Measurements from ENCODE around the gene SLC12A8.

DNA sequence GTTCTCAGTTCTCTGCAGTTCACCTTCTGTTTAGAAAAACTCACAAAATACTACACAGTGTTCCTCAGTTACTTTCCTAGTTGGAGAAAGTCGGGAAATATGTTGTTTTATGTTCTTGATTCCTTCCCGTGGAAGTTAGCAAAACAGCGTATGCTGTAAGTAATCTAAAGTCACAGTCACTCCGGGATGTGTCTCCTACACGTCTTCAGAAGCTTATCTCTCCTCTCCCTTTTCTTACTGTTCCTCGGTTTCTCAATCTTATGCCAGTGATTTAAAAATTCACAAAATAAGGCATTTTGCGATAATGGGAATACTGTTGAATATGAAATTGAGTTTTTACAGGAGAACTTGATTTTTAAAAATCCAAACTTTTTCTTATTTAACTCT is 158.5 kb downstream of the SLC12A8 start:
- TF ChIP-seq, protein P1, sequence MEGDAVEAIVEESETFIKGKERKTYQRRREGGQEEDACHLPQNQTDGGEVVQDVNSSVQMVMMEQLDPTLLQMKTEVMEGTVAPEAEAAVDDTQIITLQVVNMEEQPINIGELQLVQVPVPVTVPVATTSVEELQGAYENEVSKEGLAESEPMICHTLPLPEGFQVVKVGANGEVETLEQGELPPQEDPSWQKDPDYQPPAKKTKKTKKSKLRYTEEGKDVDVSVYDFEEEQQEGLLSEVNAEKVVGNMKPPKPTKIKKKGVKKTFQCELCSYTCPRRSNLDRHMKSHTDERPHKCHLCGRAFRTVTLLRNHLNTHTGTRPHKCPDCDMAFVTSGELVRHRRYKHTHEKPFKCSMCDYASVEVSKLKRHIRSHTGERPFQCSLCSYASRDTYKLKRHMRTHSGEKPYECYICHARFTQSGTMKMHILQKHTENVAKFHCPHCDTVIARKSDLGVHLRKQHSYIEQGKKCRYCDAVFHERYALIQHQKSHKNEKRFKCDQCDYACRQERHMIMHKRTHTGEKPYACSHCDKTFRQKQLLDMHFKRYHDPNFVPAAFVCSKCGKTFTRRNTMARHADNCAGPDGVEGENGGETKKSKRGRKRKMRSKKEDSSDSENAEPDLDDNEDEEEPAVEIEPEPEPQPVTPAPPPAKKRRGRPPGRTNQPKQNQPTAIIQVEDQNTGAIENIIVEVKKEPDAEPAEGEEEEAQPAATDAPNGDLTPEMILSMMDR (IDR thresholded peaks at IDR 0.05 in 4 of 5, conservative IDR thresholded peaks at IDR 0.05 in 1 of 5) = no peak
- TF ChIP-seq POLR2A (IDR thresholded peaks at IDR 0.05) = no peak
